Motor neuron (in vitro differentiated cells): ENCODE data around the gene FAM83E. TPM values are rescaled to one million over a fixed set of nuclear protein-coding genes. Genes with fewer than 3 reads are reported as not detected.
A peak's percentile ranks its signal among the peaks of the same experiment; 100 is the strongest.

Source experiments
- ATAC-seq, 8 experiments: fragments of 200-7000 bp; cut with Tn5 transposase; replicated peaks in 6 of 8; 2 replicates each; pipeline ENCODE4 v1.8.0; 2021; ENCODE audit warnings: mild to moderate bottlenecking in 8 of 8, moderate library complexity in 8 of 8
- H3K27ac ChIP-seq, 2 donors: fragments of 250-450 bp; sonication (Bioruptor Pico); 2 replicates each; pipeline ENCODE4 v1.9.0; 2021; ENCODE audit warnings: antibody characterized with exemption in 2 of 2, mild to moderate bottlenecking in 2 of 2, moderate library complexity in 1 of 2
- H3K4me1 ChIP-seq, 2 donors: fragments of 250-450 bp; sonication (Bioruptor Pico); replicated peaks in 1 of 2; 2 replicates each; pipeline ENCODE4 v1.6.1; 2021; ENCODE audit warnings: antibody characterized with exemption in 2 of 2, mild to moderate bottlenecking in 2 of 2, moderate library complexity in 1 of 2
- H3K4me3 ChIP-seq, 5 donors: fragments of 250-450 bp; sonication (Bioruptor Pico); 2 replicates each; pipeline ENCODE4 v1.9.0; 2021; ENCODE audit warnings: antibody characterized with exemption in 5 of 5, mild to moderate bottlenecking in 5 of 5, moderate library complexity in 4 of 5
- whole genome bisulfite sequencing, 10 experiments: fragments of 450-650 bp; shearing (Covaris generic); methylation state at CpG; one replicate each; pipeline ENCODE4 v1.0.0; 2022; 5-methylcytosine and 5-hydroxymethylcytosine counted together
- in situ Hi-C, 9 experiments: fragments of 400-800 bp; cut with MboI; loops; one replicate each; pipeline ENCODE4 v1.15.0; 2021; ENCODE audit warnings: low sequenced_read_pairs in 9 of 9, low pct_unique_long_range_greater_than_20kb in 2 of 9; ENCODE audit not compliant: unreplicated experiment in 9 of 9
- total RNA-seq, 8 experiments: library from RNA; unstranded; fragments of 300-600 nt; gene quantifications; 2 replicates each; pipeline versions ENCODE4 v1.2.3 to v1.2.4, GENCODE V29; 2022

Gene FAM83E
- total RNA-seq, 8 experiments from 2014 or later = 0.54 to 2.5 (median 1.1) TPM

DNA sequence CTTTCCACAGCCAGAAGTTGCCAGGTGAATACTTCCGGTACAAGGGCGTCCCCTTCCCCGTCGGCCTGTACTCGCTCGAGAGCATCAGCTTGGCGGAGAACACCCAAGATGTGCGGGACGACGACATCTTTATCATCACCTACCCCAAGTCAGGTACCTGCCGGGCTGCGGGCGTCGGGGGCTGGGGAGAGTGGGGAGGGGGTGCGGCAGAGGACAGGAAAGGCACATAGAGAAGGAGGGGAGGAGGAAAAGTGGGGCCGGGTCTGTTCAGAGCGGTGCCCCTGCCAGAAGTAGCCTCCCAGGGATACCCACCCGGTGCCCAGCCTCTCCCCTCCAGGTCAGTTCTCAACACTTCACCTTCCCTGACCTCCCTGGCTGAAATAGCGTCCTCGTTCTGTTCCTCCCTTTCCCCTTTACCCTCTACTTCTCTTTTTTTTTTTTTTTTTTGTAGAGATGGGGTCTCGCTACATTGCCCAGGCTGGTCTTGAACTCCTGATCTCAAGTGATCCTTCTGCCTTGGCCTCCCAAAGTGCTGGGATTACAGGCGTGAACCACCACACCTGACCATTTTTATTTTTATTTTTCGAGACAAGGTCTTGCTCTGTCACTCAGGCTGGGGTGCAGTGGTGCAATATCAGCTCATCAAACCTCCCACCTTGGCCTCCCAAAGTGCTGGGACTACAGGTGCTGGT, 38.8 kb downstream of the FAM83E start:
- Histone ChIP-seq H3K27ac (no peak overlapping the region), H3K4me1 (peaks cover 4 to 12% of the 10 kb centered on the region in 2 donors), H3K4me3 (no peak overlapping the region)
- no peak for ATAC-seq
- WGBS, 10 experiments = 29 to 89% (median 79%) methylated on average over 2 to 5 of the region's 23 CpGs; no CpG with 5 or more reads in 2 of the 10 experiments
- in situ Hi-C loops = loop anchor here in 7 of 9 experiments (25.0 kb wide), 4 partner anchors 89 to 314 kb away; partner anchors contain the start of genes CARD8 (in 2 of the 7) and ZNF114 (in 2 of the 7)

DNA sequence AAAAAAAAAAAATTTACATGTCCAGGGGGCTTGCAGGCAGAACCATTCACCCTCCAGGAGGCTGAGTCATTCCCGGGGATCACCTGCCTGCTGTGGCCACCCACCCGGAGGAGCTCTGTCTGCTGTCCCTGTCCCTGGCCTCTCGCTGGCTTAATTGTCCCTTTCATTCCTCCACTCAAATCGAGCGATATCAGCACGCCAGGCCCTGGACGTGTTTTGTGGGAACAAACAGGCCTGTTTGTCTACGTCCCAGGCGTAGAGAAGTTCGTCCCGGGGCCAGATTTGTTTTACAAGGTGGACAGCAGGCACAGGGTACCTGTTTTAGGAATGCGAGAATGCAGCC, 41.7 kb downstream of the FAM83E start:
- in situ Hi-C loops = no loop called here
- Histone ChIP-seq H3K27ac (peak overlapping the region in 1 of 2 donors; percentile 74), H3K4me1 (peaks cover 4 to 12% of the 10 kb centered on the region in 2 donors), H3K4me3 (no peak overlapping the region)
- peak in 5 of 8 experiments; percentile 63 to 92 (median 83) for ATAC-seq
- 45 to 75% (median 63%) methylated on average over 5 to 7 of the region's 12 CpGs; no CpG with 5 or more reads in 6 of the 10 experiments for WGBS, 10 experiments

DNA sequence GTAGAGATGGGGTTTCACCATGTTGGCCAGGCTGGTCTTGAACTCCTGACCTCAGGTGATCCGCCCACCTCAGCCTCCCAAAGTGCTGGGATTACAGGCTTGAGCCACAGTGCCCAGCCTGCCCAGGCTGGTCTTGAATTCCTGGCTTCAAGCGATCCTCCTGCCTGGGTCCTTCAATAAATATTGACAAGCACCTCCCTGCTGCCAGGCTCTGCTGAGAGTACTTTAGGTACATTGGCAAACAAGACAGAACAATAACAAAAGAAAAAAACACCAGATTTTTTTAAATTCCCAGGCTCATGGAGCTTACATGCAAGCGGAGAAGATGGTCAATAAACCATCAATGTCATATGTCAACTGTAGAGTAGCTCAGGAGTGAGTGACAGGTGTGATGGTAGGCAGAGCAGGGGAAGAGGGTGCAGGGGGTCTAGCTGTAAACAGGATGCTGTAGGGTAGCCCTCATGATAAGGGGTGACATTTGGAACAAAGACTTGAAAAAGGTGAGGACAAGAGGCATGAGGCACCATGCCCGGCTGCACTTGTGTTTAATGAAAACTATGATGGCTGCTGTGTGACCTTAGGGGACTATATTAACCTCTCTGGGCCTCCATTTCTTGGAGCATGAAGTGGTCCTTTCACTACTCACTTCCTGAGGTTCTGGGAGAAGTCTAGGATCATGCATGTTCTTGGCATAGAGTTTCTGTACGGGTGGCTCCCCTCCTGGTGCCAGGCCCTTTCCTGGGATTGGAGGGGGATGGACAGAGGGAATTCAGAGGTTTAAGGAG, 43.3 kb downstream of the FAM83E start:
- no peak for ATAC-seq
- H3K27ac ChIP-seq = no peak overlapping the region
- H3K4me1 ChIP-seq = peaks cover 4 to 12% of the 10 kb centered on the region in 2 donors
- in situ Hi-C loops = no loop called here
- 40 to 100% (median 80%) methylated on average over 1 to 3 of the region's 5 CpGs; no CpG with 5 or more reads in 1 of the 10 experiments for WGBS, 10 experiments
- H3K4me3 ChIP-seq = no peak overlapping the region

DNA sequence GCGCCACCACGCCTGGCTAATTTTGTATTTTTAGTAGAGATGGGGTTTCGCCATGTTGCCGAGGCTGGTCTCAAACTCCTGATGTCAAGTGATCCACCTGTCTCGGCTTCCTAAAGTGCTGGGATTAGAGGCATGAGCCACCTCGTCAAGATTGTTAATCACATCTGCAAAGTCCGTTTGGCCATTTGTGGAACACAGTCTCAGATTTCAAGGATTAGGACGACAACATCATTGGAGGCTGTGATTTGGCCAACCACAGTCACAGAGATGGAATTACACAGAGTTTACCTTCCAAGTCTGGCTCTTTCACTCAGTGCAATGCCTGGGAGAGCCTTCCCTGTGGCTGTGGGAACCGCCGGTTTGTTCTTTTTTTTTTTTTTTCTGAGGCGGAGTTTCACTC, 45.1 kb downstream of the FAM83E start:
- peak in 1 of 8 experiments; percentile 18 for ATAC-seq

DNA sequence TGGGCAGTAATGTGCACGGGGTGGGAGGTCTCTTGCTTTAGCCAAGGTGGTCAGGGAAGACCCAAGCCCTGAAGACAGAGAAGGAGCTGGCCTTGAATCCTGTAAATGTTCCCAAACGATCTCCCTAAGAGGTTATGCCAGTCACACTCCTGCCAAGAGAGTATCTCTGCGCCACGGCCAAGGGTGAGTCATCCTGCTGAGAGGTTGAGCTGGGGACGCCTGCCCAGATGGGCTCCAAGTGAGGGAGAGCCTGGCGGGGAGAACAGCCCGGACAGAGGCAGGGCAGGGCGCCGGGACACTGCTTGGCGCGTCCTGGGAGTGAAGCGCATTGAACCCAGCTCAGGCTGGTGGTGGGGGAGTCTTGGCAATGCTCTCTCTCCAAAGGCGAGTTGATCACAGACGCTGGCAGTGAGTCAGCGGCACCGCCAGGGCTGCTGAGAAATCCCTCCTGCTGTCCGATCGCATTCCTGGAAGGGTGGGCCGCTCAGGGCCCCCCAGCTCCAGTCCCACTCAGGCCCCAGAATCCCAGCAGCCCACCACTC, 46.5 kb downstream of the FAM83E start:
- Histone ChIP-seq H3K4me1 (peaks cover 5 to 13% of the 10 kb centered on the region in 2 donors), H3K27ac (no peak overlapping the region), H3K4me3 (no peak overlapping the region)
- in situ Hi-C loops = no loop called here
- 0 to 80% (median 40%) methylated on average over 1 to 7 of the region's 19 CpGs; no CpG with 5 or more reads in 4 of the 10 experiments for WGBS, 10 experiments
- ATAC-seq = peak; percentile 73 to 96 (median 92)

More for the DNA sequence above, 45.1 kb downstream of the FAM83E start:
- Histone ChIP-seq H3K4me3 (no peak overlapping the region), H3K4me1 (peaks cover 4 to 12% of the 10 kb centered on the region in 2 donors), H3K27ac (no peak overlapping the region)
- 30 to 100% (median 80%) methylated on average over 1 to 7 of the region's 11 CpGs; no CpG with 5 or more reads in 3 of the 10 experiments for WGBS, 10 experiments
- in situ Hi-C loops = no loop called here

DNA sequence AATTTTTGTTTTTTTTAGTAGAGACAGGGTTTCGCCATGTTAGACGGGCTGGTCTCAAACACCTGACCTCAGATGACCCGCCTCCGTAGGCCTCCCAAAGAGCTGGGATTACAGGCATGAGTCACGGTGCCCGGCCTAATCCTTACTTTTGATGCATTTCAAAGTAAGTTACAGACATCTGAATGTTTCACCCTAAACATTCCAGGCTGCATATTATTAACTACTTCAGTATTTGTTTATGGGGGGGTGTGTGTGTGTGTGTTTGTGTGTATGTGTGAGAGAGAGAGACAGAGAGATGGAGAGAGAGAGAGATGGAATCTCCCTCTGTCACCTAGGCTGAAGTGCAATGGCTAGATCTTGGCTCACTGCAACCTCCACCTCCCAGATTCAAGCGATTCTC, 49.8 kb downstream of the FAM83E start:
- WGBS, 10 experiments = 39 to 100% (median 65%) methylated on average over 1 to 7 of the region's 7 CpGs; no CpG with 5 or more reads in 2 of the 10 experiments
- H3K4me1 ChIP-seq = peaks cover 6% of the 10 kb centered on the region in 2 donors
- in situ Hi-C loops = no loop called here
- no peak overlapping the region for H3K27ac ChIP-seq
- ATAC-seq = peak in 2 of 8 experiments; percentile 4 to 8
- H3K4me3 ChIP-seq = no peak overlapping the region

Other genes starting within 250 kb of the FAM83E start
- 100 to 1,000 TPM in 4 of 8 experiments, 10 to 100 TPM in 4; 79.6 to 120 (median 96.8) TPM for gene KDELR1, start 223.5 kb downstream of the FAM83E start, total RNA-seq
- 1 to 10 TPM in 4 of 8 experiments, under 1 TPM in 4; 0.31 to 3.2 (median 1.2) TPM for gene GRIN2D, start 221.4 kb downstream of the FAM83E start, total RNA-seq
- gene GRWD1, start 169.1 kb downstream of the FAM83E start, total RNA-seq = 10 to 100 TPM; 10.6 to 46.5 (median 21.8) TPM
- gene KCNJ14, start 159.5 kb downstream of the FAM83E start, total RNA-seq = 1 to 10 TPM in 3 of 8 experiments, under 1 TPM in 5; 0.49 to 1.3 (median 0.86) TPM
- 10 to 100 TPM; 17.3 to 84.5 (median 39.3) TPM for gene CYTH2, start 145.7 kb downstream of the FAM83E start, total RNA-seq
- gene LMTK3, start 103.2 kb downstream of the FAM83E start, total RNA-seq = 10 to 100 TPM in 3 of 8 experiments, 1 to 10 TPM in 2, under 1 TPM in 3; 0.25 to 17.5 (median 6.1) TPM
- gene SULT2B1, start 62.9 kb downstream of the FAM83E start, total RNA-seq = 1 to 10 TPM in 1 of 8 experiments, under 1 TPM in 7; 0.16 to 1.9 (median 0.54) TPM
- gene SPACA4, start 8.3 kb downstream of the FAM83E start, total RNA-seq = under 1 TPM in 4 of 8 experiments, not detected in 4; 0.22 to 0.66 (median 0.50) TPM
- 1,000 to 10,000 TPM; 1,630 to 4,209 (median 2,425) TPM for gene RPL18, start 4.1 kb upstream of the FAM83E start, total RNA-seq
- gene SPHK2, start 4.4 kb upstream of the FAM83E start, total RNA-seq = 10 to 100 TPM in 7 of 8 experiments, 1 to 10 TPM in 1; 8.9 to 29.5 (median 16.1) TPM
- 10 to 100 TPM in 4 of 8 experiments, 1 to 10 TPM in 4; 3.3 to 19.6 (median 10.4) TPM for gene DBP, start 22.3 kb upstream of the FAM83E start, total RNA-seq
- gene CA11, start 31.1 kb upstream of the FAM83E start, total RNA-seq = 10 to 100 TPM; 18.4 to 62.1 (median 32.0) TPM
- gene NTN5, start 57.9 kb upstream of the FAM83E start, total RNA-seq = 1 to 10 TPM in 1 of 8 experiments, under 1 TPM in 6, not detected in 1; 0.16 to 1.3 (median 0.50) TPM
- 1 to 10 TPM in 6 of 8 experiments, under 1 TPM in 2; 0.79 to 4.7 (median 1.9) TPM for gene FUT2, start 80.9 kb upstream of the FAM83E start, total RNA-seq
- 1 to 10 TPM in 6 of 8 experiments, under 1 TPM in 2; 0.71 to 5.0 (median 1.7) TPM for gene MAMSTR, start 104.6 kb upstream of the FAM83E start, total RNA-seq
- 1 to 10 TPM in 2 of 8 experiments, under 1 TPM in 5, not detected in 1; 0.33 to 9.4 (median 0.42) TPM for gene RASIP1, start 125.5 kb upstream of the FAM83E start, total RNA-seq
- under 1 TPM in 7 of 8 experiments, not detected in 1; 0.14 to 0.76 (median 0.49) TPM for gene IZUMO1, start 131.8 kb upstream of the FAM83E start, total RNA-seq
- gene FUT1, start 137.6 kb upstream of the FAM83E start, total RNA-seq = 1 to 10 TPM in 1 of 8 experiments, under 1 TPM in 7; 0.13 to 3.7 (median 0.47) TPM
- under 1 TPM in 2 of 8 experiments, not detected in 6; 0.28 to 0.29 TPM for gene FGF21, start 140.4 kb upstream of the FAM83E start, total RNA-seq
- 10 to 100 TPM; 26.6 to 49.8 (median 35.1) TPM for gene BCAT2, start 196.0 kb upstream of the FAM83E start, total RNA-seq
- gene HSD17B14, start 221.4 kb upstream of the FAM83E start, total RNA-seq = 10 to 100 TPM in 2 of 8 experiments, 1 to 10 TPM in 6; 1.6 to 27.3 (median 5.4) TPM